ENCODE data around the gene PRKAG1.

The PRKAG1 gene

GRCh38 chr12:49000346-49000745 lies 18.2 kb downstream of the PRKAG1 start:
- no peak for DNase-seq

GRCh38 chr12:48999371-49000131 lies 19.0 kb downstream of the PRKAG1 start, which contains the start of gene DDN:
DDN (minus strand) TSS chr12:48999375; CDS start chr12:48999287, 88 bp downstream.
- DNase-seq, result peak in 5 of 6 experiments; percentile 12 to 40 (median 29)

GRCh38 chr12:48998497-48999353 lies 19.9 kb downstream of the PRKAG1 start:
- DNase-seq, result peak in 1 of 6 experiments; percentile 29

- peak in 3 of 6 experiments; percentile 8 to 46 (median 19) for DNase-seq
These were observed 20.7 kb downstream of the PRKAG1 start for GRCh38 chr12:48997719-48998496.

- peak; percentile 15 to 61 (median 48) for DNase-seq
These were observed 21.5 kb downstream of the PRKAG1 start for GRCh38 chr12:48996794-48997718.

- peak in 5 of 6 experiments; percentile 16 to 50 (median 33) for DNase-seq
These were observed 23.3 kb downstream of the PRKAG1 start for GRCh38 chr12:48995086-48995879.

- no peak for DNase-seq
These were observed 24.1 kb downstream of the PRKAG1 start for GRCh38 chr12:48994224-48995085.

- DNase-seq, result no peak
These were observed 24.8 kb downstream of the PRKAG1 start for GRCh38 chr12:48993787-48994186.

DNA sequence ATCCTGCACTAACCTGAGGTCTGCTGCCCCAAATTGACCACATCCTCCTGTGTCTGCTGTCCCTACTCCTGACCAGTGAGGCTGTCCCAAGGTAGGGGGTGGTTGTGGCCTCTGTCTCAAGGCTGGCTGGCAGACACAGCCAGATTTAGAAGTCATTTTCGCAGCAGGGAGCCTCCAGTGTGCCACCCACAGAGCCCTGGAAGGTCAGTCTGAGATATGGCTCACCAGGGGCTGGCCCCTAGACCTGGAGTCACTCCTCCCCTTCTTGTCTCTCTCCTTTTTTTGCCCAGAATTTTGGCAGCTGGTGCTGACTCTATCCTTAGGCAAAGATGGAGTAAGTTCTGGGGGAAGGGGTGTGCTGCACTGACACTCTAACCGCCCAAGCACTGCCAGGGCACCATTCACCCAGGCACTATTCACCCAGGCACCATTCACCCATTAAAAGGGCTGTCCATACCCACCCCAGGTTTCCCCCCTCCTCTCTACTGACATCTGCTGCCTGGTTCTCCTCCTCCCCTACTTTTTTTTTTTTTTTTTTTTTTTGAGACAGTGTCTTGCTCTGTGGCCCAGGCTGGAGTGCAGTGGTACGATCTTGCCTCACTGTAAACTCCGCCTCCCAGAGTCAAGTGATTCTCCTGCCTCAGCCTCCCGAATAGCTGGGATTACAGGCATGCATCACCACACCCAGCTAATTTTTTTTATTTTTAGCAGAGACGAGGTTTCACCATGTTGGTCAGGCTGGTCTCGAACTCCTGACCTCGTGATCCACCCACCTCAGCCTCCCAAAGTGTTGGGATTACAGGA lies 27.1 kb downstream of the PRKAG1 start:
- no peak for DNase-seq

DNA sequence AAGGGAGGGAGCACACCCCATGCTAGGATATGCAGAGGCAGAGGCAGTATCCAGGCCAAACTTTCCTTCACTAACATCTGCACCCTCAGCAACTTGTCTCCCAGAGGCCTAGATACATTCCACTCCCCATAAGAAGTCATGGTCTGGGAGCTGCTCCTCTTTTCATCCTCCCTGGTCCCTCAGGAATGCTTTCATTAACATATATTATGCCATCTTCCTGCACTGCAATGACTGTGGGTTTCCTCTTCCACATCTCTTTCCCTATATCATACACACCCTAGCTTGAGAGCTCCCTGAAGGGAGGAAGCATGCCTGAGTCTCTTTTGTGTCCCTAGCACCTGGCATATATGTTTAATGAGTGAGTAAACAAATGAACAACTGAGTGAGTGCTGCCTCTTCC lies 28.0 kb downstream of the PRKAG1 start:
- no peak for DNase-seq

- DNase-seq, result peak; percentile 17 to 77 (median 60)
These were observed 30.4 kb downstream of the PRKAG1 start for GRCh38 chr12:48988030-48988649.

- no peak for DNase-seq
These were observed 31.8 kb downstream of the PRKAG1 start for GRCh38 chr12:48986720-48987291.

DNA sequence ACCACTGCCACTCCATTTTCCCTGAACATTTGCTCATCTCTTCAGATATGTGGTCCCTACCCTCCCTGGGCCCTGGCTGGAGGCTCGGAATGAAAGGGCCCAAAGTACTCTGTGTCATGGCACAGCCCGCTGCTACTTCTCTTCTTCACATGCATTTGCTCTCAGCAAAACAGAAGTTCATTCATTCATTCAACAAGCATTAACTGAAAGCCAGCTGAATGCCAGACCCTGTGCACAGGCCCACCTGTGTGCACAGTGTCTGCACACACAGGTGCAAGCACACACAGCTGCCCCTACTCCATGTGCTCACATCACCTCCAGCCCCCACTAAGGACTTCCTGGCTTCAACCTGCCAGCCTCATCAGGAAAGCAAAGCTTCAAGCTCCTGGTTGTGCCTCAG lies 32.7 kb downstream of the PRKAG1 start:
- no peak for DNase-seq

DNA sequence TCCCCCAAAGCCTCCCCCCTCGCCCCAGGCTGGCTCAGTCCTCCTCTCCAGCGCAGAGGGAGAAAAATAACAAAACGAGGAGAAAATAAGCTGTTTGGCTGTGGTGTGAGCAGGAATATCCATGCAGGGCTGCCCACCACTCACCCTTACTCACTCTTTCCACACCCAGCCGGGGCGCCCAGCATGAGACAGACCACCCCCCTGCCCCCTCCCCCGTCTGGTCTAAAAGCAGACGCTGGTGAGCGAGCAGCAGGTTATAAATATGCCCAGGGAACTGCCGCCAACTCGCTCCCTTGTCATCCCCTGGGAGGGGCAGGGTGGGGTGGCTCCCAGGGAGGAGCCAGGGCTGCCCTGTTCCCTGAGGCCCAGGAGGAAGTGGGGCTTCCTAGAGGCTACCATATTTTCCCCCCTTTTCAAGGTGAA lies 33.1 kb downstream of the PRKAG1 start:
- DNase-seq, result no peak

DNA sequence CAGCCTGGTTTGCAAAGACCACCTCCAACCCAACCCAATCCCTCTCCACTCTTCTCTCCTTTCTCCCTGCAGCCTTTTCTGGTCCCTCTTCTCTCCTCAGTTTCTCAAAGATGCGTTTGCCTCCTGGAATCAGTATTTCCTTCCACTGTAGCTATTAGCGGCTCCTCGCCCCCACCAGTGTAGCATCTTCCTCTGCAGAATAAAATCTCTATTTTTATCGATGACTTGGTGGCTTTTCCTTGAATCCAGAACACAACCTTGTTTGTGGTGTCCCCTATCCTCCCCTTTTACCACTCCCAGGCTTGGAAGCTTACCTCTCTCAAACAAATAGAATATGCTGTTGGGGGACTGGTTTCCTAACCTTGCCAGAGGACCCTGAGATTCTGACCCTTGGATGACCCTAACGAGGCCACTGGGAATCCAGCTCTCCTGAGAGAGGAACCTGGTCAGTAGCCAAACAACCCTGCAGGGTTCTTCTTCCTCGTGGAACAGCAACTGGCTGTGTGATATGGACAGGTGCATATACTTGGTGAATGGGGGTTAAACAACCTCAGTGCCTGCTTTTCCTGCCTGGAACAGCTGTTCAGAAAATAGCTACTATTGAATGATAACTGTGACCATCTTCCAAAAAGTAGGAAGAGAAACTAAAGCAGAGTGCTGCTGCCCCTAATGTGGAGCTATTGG lies 36.0 kb downstream of the PRKAG1 start:
- no peak for DNase-seq

DNA sequence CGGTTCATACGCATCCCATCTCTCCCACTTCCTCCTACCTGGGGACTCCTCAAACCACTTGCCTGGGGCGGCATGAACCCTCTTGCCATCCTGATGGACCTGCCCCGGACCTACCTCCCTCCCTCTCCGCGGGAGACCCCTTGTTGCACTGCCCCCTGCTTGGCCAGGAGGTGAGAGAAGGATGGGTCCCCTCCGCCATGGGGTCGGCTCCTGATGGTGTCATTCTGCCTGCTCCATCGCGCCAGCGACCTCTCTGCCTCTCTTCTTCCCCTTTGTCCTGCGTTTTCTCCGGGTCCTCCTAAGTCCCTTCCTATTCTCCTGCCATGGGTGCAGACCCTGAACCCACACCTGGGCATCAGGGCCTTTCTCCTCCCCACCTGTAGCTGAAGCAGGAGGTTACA lies 36.8 kb downstream of the PRKAG1 start:
- no peak for DNase-seq

DNA sequence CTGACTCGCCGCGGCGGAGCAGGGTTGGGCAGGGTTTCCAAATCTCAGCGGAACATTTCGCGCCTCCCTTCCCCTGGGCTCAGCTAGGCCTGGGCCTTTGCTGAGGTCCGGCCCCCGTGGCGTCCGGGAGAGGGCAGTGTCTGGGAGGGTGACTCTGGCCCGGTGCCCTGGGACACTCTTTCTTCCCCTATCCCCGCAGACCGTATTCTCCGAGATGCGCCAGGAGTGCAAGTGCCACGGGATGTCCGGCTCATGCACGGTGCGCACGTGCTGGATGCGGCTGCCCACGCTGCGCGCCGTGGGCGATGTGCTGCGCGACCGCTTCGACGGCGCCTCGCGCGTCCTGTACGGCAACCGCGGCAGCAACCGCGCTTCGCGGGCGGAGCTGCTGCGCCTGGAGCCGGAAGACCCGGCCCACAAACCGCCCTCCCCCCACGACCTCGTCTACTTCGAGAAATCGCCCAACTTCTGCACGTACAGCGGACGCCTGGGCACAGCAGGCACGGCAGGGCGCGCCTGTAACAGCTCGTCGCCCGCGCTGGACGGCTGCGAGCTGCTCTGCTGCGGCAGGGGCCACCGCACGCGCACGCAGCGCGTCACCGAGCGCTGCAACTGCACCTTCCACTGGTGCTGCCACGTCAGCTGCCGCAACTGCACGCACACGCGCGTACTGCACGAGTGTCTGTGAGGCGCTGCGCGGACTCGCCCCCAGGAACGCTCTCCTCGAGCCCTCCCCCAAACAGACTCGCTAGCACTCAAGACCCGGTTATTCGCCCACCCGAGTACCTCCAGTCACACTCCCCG lies 37.4 kb downstream of the PRKAG1 start:
- peak; percentile 43 to 67 (median 59) for DNase-seq

Data from stimulated activated naive CD4-positive, alpha-beta T cell (primary cell).